ENCODE results near the gene CLDN19.

Gene CLDN19

GRCh38 chr1:42700006-42700405 lies 40.0 kb downstream of the CLDN19 start:
- DNase-seq (ENCODE audit: low spot score) = no peak

- no peak for DNase-seq (ENCODE audit: low spot score)
Observed at GRCh38 chr1:42698081-42698813, 41.8 kb downstream of the CLDN19 start.

DNA sequence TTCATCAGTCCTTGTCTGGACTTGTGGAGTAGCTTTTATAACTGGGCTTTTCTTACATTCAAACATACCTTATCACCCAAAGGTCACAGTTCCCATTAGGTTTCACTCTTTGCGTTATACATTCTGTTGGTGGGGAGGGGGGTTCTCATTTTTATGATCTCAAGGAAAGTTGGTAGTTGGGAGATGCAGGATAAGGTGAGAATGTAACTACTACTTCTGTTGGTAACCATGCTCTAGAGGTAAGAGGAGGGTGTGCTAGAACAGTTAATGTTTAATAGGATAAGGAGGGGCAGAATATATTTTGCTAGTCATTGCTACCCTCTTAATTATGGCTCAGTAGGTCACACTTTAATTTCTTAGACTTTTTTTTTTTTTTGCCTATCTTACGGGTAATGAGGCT lies 47.1 kb downstream of the CLDN19 start:
- no peak for DNase-seq (ENCODE audit: low spot score)

DNA sequence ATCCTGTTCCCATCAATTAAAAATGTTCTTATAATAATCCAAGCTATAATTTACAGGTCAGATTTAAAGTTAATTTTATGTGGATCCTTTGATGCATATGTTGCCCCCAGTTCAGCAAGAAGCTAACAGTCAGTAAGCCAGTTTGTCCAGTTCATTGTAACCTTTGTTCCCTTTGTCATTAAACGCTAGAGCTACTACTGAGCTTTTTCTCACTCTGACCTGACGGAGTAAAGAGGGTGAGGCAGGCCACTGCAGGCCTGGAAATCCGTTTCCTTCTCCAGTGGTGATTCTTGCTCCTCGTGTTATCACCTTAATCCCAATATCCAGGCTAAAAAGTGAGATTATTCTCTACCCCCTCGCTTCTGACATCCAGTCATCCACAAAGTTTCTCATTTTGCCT lies 47.6 kb downstream of the CLDN19 start:
- no peak for DNase-seq (ENCODE audit: low spot score)

DNA sequence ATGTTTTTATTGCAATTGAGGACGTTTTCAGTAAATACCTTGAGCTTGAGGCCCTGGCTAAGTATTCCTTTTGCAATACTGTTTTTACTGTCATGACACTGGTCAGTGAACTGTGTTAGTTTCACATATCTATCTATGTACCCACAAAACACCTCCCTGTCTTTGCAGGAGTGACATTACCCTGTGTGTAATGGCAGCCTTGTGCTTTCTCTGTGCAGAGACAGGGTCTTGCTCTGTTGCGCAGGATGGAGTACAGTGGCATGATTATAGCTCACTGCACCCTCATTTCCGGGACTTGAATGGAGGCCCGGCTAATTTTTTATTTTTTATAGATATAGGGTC lies 48.9 kb downstream of the CLDN19 start:
- DNase-seq (ENCODE audit: low spot score) = no peak

GRCh38 chr1:42690477-42691156 lies 49.4 kb downstream of the CLDN19 start:
- DNase-seq (ENCODE audit: low spot score) = no peak

DNA sequence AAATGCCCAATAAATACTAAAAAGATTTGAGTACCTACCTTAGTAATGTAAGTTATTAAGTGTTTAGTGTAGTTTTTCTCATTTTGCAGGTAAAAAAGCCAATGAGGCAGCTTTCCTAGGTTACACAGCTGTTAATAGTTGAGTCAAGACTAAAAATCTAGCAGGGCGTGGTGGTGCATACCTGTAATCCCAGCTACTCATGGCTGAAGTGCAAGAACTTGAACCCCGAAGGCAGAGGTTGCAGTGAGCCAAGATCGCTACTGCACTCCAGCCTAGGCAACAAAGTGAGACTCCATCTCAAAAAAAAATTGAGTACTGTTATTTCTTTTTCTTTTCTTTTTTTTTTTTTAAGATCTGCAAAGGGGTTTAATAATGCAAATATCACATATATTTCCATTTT lies 50.1 kb downstream of the CLDN19 start:
- DNase-seq (ENCODE audit: low spot score) = no peak

DNA sequence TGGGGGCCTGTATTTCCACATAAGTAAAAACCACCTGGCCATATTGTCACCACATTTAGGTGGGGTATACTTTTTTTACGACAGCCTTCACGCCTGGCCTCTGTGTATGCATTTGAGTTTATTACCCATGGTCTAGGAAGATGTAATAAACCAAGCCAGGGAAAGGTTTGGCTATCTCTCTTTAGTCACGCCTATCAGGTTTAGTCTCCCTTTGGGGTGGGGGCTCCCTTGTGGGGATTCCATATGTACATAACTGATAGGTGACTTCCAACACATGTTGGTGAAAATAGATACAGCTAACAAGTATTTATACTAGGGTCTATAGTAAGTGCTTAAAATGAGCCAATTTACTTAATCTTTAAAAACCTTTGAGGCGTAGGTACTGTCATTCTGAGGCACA lies 53.6 kb downstream of the CLDN19 start:
- DNase-seq (ENCODE audit: low spot score) = no peak

DNA sequence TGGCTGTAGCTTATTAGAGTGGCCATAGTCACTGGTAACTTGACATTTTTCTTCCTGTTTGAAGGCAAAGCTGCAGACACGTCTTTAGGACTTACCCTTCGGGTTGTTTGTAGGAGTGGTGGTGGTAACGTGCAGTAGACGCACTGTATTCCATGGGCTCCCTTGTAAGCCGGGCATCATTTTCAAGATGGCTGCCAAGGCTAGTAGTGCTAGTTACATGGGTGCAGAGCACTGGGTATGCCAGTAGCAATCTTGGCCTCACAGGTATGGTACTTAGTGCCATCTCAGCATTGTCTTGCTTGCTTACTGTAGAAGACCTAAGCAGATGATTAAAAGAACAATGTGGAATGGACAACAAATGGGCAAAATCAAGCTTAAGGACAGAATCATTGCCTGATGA lies 55.9 kb downstream of the CLDN19 start:
- DNase-seq (ENCODE audit: low spot score) = no peak
